GM19099 (cell line): ENCODE measurements around the gene EYS.

Source experiments
- POLR2A ChIP-seq: IDR thresholded peaks from 3 replicates; pipeline ENCODE4 v1.6.1; 2011; ENCODE audit warnings: low read depth; ENCODE audit not compliant: insufficient read length; ENCODE audit errors: extremely low read depth

The EYS gene

DNA sequence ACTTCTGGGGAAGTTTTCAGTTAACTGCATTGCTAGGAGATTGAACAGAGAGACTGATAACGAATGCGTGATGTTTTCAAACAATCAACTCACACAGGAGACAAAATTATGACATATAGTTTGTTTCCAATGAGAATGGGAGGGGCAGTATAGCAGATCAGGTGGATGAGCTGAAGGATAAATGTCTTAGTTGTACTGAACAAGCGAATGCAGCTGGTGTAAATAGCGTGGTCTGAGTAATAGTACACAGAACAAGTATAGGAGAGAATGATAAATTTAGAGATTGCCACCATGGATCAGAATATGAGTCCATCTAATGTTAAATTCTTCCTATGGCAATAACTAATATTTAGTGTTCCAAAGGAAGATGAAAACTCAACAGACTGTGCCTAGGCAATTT is 858.6 kb downstream of the EYS start:
- no peak for TF ChIP-seq POLR2A

GRCh38 chr6:64847396-64847795 is 859.6 kb downstream of the EYS start:
- no peak for TF ChIP-seq POLR2A

DNA sequence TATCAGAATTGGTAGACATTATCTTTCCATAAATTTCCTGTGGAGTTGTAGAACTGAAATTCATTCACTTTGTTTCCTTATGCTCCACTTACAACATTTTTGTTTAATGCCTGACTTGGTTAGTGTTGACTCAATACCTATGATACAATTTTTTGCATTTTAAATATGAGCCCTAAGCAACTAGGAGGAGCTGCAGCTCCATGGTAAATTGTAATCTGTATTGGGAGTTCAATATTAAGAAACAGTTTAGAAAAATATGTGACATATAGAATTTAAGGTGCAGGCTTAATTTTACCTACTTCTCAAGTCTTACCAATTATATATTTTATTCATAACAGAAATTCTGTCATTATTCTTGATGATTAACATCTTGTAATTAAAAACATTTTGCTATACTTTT is 868.3 kb downstream of the EYS start:
- no peak for TF ChIP-seq POLR2A

GRCh38 chr6:64831680-64832079 is 875.3 kb downstream of the EYS start:
- no peak for TF ChIP-seq POLR2A

DNA sequence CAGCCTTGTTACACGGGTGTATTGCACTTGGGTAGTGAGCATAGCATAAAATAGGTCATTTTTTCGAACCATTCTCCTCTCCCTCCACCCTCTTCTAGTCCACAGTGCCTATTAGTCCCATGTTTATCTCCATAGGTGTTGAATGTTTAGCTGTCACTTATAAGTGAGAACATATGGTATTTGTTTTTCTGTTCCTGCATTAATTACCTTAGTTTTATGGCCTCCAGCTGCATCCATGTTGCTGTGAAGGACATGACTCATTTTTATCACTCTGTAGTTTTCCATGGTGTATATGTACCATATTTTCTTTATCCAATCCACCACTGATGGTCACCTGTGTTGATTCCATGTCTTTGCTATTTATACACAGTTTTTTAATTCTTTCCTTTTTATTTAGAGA is 889.5 kb downstream of the EYS start:
- TF ChIP-seq POLR2A = no peak

DNA sequence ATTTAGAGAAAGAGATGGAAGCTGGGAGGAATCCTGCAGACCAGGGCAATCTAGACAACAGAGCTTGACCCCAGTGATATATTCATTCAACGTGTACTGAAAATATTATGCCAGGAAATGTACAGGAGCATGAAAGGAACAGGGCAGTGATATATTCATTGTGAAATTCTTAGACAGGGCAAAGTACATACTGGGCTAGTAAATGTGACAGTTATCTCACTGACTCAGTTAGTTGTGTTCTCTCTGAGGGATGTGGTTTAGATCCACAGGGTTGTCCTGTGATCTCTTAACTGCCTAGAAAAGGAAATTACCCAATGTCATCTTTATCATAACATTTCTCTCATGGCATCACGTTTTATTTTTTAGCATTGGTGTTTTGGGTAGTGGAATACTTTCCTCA is 891.3 kb downstream of the EYS start:
- no peak for TF ChIP-seq POLR2A

GRCh38 chr6:64812138-64812537 is 894.9 kb downstream of the EYS start:
- no peak for TF ChIP-seq POLR2A

DNA sequence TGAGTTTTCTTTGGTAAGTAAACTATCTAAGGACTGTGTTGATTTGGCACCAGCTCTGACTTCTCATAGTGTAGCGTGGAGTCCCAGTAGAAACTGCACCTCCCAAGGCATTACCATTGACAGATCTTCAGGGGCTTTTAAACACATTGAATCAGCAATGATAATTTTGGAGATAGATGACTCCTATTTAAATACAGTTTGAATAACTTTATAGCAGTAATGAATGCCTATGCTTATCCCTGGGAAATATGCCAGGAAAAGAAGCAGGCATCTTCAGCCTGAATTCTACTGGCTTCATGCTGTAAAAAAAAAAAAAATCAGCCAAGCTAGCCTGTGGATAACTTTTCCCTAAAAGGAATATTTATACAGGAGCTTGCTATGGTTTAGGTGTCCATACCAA is 895.9 kb downstream of the EYS start:
- TF ChIP-seq POLR2A = no peak

GRCh38 chr6:64807785-64808184 is 899.2 kb downstream of the EYS start:
- no peak for TF ChIP-seq POLR2A

- TF ChIP-seq POLR2A = no peak
Observed at GRCh38 chr6:64803470-64804166, 903.4 kb downstream of the EYS start.

DNA sequence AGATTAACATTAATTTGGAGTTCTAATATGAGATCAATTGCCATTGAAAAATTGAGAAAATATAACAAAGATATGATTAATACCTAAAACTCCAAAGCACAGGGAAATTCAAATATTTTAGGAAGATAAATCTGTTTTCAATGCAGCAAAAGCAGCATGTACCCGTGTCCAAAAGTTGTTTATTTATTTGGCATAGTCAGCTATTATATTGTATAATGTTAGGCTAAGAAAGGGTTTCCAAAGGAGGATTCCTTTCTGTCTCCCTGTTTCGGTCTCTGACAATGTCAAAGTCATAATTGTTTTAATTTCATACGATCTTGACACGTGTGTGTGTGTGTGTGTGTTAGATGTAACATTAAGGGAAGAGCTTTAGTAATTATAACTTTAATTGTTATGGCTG is 914.5 kb downstream of the EYS start:
- TF ChIP-seq POLR2A = no peak

DNA sequence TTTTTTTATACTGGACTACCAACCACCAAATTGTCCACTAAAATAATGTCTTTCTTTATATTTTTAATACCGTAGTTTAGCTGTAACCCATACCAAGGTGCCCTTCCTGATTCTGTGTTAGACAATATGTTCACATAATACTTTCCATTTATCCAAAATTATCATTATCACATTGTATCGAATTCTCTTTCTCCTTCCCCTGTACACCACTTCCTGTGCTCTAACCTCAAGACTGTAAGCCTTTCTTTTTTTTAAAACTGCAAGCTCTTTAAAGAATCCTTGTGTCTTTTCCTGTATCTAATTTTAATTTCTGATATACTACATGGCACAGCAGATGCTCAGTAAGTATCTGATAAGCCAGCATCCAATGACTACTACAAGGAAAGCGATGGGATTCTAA is 917.5 kb downstream of the EYS start:
- TF ChIP-seq POLR2A = no peak

DNA sequence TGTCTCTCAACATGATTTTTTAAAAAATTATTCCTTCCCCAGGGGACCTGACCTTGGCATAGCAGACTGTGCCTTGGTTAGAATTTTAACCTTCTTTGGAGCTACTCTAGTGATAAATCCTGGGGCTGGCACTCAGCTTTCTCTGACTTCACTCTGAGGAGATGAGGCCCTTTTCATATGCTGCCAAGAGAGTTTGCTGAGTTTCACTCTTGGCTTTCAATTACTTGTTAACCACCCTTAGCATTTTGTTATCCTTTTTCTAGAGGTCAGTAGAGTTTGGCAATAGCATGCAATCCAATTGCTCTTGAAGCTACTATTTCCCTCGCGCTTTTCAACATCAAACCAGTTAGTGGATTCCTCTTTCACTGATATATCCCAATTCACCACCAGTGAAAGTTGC is 920.3 kb downstream of the EYS start:
- no peak for TF ChIP-seq POLR2A

- TF ChIP-seq POLR2A = no peak
Observed at GRCh38 chr6:64782877-64783276, 924.1 kb downstream of the EYS start.

GRCh38 chr6:64777941-64778785 is 928.9 kb downstream of the EYS start:
- TF ChIP-seq POLR2A = no peak

DNA sequence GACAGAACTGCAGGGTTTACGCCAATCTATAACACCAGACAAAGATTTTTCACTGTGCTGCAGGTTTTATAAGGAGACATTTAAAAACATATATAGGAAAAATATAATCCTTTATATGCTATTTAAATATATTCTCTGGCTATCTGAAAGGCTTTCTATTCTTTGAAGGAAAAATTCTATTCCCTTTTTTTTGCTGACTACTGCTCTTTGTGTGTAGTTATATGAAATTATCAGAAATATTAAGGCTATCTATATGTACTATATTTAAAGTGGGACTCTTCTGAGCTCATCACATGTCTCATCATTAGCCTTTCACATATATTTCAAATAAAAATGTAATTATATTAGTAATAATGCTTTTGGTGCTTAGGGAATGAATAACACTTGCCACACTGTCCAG is 930.7 kb downstream of the EYS start:
- no peak for TF ChIP-seq POLR2A

- TF ChIP-seq POLR2A = no peak
Observed at GRCh38 chr6:64774881-64775280, 932.1 kb downstream of the EYS start.

GRCh38 chr6:64750910-64751309 is 956.1 kb downstream of the EYS start:
- TF ChIP-seq POLR2A = no peak
